GM19452 (cell line): ENCODE results near the gene CCDC136.
A peak's percentile ranks its signal among the peaks of the same experiment; 100 is the strongest.

Experiments used
- ATAC-seq: cut with Tn5 transposase; IDR thresholded peaks from one replicate; pipeline ENCODE4 v1.9.1; 2021; ENCODE audit not compliant: unreplicated experiment

CCDC136 gene

DNA sequence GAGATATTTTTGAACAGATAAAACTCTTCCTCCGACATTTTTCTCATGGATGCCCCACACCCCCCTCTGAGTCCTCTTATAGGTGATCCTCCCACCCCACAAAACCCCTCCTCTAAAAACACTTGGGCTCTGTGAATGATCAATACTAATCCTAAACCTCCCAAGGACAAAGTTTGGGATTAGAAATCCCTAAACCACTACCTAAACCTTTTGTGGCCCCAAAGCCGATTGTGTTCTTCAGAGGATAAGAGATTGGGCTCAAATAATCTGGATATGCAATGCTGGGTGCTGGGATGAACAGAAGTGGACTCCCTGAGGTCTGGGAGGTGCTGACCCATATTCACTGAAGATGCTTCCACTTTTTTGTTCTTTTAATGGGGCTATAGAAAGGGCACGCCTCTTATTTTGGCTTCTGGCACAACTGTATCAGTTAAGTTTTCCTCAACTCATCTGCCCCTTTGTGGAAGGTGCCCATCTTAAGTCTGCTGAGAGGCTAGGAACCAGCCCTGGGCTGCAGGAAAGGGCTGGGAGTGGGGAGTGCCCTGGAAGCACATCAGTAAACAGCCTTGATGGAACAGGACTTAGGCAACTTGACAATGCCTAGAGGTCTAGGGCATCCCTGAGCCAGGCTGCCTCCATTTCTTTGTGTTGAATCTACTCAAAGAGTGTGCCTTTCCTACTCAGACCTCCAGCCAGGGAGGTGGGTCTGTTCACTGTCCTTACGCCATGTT, 15.9 kb upstream of the CCDC136 start, which contains the start of gene OPN1SW:
Gene OPN1SW, minus strand, starts transcription at position 51 of the 731 bp plus-strand sequence. Its CDS starts 13 bp downstream, at position 38.
- no peak for ATAC-seq

- no peak for ATAC-seq
Measured at GRCh38 chr7:128777156-128778123, 14.3 kb upstream of the CCDC136 start.

DNA sequence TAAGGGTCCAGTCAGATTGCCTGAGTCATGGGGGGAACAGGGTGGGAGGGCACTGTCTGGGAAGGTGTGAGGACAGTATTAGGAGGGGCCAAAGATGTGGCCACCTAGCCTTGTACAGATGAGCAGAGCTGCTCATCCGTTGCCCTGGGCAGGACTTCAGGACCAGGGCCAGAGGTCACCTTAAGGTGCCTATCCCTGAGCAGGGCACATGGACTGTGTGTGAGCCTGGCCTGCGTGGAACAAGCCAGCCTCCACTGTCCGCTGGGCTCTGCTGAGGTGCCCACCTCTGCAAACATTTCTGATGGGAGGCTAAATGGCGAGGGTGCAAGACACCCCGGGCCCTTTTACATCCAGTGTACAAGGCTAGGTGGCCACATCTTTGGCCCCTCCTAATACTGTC, 12.8 kb upstream of the CCDC136 start:
- ATAC-seq, result no peak

DNA sequence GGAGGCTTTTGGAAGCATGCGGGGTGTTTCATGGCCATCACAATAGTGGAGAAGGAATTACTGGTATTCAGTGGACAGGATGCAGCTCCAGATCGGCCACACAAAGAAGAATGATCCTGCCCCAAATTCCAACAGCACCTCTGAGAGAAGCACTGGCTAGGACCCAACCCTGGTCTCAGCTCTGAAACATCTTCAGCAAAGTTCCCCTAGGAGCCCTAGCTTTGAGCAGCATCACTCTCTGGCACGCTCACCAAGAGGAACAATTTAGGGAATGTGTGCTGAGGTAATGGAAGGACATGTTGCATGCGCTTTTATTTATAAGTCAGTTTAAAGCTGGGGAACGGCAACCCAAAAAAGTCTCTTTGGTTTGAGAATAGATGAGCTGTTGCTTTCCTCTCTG, 10.6 kb upstream of the CCDC136 start:
- no peak for ATAC-seq

DNA sequence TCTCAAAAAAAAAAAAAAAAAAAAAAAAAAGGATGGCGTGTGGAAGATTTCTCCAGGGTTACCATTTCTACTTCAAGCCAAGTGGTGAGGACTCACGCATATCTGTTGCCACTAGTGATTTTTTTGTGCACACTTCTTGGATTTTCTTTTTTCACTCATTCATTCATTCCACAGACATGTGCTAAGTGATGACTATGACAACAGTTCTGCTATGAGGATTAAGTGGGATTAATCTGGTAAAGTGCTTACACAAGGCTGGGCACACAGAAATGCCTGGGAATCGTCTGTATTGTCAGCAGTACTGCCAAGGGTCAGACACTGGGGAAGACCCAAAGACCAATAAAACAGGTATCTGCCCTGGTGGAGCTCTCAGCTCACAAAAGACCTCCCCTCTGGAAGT, 9.9 kb upstream of the CCDC136 start:
- ATAC-seq, result no peak

DNA sequence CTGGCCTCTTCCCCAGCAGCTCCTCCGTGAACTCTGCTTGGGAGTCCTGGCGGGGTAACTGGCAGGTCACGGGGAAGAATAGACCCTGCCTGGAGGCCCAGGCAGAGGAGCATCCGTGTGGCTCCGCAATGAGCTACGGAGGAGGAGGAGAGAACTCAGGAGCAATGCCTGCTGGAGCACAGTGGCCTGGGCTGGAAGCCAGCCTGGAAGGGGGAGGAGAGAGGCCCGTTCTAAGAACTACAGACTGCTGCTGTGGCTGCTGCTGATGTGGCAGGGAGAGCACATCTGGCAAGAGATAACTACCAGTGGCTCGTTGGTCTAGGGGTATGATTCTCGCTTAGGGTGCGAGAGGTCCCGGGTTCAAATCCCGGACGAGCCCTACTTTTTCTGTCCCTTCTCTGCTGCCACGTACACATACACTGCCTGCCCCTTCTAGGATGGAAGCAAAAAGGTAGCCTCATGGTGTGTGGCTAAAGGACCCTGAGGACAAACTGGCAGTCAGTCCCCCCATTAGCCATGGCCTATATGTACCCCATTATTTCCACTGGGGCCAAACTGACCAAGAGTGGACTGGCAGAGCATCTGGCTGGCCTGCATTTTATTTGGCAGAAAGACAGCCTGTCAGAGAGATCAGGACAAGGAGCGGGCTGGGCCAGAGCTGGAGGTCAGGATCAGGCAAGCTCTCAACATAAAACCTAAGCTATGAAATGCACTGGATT, 8.5 kb upstream of the CCDC136 start:
- ATAC-seq, result no peak

- ATAC-seq, result no peak
Measured at GRCh38 chr7:128785738-128786137, 6.0 kb upstream of the CCDC136 start.

GRCh38 chr7:128788446-128789412, 3.0 kb upstream of the CCDC136 start:
- ATAC-seq, result no peak

GRCh38 chr7:128790315-128791041, 1.3 kb upstream of the CCDC136 start:
- peak; percentile 5 for ATAC-seq

- no peak for ATAC-seq
Measured at GRCh38 chr7:128791972-128792327, 182 bp downstream of the CCDC136 start.

DNA sequence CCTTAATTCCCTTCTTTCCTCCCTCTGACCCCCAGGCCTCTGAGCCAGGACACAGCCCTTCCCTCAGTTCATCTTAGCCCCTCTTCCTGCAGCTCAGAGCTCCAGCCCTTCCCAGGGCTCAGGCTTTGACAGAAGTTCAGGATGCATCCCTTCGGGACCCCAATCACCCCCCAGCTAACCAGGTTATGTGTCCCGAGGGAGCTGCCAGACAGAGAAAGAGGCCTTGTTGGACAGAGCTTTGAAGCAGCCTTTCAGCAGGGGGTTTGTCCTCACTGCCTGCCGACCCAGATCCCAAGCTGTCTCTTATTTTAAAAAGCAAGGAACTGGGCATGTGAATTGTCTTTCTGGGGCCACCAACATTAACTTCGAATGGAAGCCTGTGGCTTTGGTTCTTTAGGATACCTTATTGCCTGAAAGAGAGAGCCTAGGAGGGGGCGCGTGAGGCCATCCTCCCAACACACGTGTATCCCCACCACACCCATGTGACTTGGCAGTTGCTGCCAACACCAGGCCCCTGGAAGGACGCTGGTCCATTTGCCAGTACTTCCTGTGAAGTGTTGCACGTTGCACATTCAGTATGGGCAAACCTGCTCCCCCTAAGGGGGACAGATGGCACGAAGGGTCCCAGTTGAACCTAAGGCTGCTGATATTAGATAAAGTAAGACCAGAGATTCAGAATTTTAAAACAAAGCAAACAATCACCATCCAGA, 858 bp downstream of the CCDC136 start:
- ATAC-seq, result no peak

DNA sequence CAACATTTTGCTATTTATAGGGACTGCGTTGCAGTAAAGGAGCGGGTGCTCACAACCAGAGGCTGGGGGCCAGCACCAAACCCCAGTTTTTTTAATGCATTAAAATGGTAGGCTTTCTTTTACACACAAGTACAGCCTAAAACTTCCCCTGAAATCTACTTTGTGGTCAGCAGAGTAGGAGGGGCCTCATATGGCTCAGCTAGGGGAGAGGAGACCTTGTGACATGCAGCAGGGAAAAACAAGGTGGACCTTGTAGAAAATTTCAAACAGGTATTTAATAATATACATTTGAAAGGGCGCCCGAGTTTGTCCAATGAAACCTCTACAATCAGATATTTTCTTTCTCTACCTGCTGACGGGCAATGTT, 1.4 kb downstream of the CCDC136 start:
- no peak for ATAC-seq

- ATAC-seq, result no peak
Measured at GRCh38 chr7:128794020-128794419, 2.3 kb downstream of the CCDC136 start.

- ATAC-seq, result no peak
Measured at GRCh38 chr7:128794436-128794835, 2.7 kb downstream of the CCDC136 start.

DNA sequence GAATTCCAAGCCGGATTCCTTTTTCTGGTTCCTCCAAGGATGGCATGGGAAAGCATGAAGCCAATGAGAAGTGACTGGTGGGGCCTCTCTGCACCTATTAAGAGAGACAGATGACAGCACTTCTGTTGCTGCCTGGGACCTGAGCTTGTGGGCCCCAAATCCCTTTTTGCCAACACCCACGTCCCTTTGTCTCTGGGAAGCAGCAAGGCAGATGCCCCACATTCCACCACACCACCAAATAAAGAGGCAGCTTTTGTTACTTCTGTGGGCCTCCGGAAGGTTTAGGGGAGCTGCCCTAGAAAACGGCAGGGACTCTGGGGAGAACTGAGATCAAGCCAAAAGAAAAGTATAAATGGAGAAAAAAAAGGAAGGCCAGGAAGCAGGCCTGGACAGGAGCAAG, 3.4 kb downstream of the CCDC136 start:
- no peak for ATAC-seq

DNA sequence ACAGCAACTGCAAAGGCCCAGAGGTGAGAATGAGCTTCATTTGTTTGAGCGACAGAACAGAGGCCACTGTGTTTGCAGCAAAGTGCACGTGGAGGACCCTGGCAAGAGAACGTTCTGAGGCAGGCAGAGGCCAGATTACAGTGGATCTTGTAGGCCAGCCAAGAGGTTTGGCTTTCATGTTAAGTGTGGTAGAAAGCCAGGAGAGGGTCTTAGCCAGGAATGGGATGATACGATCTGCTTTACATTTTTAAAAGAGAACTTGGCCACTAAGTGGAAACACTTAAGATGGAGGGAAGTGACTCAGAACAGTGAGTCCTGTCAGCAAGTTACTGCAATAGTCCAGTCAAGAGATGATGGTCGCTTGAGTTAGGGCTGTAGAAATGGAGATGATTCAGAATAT, 4.6 kb downstream of the CCDC136 start:
- no peak for ATAC-seq

DNA sequence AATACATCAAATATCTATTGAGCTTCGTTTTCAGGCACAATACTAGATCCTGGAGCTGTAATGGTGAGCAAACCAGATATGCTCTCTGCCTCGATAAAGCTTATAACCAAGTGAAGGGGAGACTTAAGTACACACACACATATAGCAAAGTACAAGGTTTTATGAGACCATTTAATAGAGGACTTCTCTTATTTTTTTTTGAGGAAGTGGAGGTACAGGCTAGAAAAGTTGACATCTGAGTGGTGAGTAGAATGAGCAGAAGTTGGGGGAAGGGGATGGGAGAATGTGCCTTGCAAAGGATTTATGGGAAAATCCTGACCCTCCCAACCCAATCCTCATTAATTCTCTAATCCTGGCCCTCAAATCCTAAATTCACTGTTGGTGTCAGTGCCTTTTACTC, 7.7 kb downstream of the CCDC136 start:
- no peak for ATAC-seq

GRCh38 chr7:128800567-128800966, 8.8 kb downstream of the CCDC136 start:
- ATAC-seq, result no peak

DNA sequence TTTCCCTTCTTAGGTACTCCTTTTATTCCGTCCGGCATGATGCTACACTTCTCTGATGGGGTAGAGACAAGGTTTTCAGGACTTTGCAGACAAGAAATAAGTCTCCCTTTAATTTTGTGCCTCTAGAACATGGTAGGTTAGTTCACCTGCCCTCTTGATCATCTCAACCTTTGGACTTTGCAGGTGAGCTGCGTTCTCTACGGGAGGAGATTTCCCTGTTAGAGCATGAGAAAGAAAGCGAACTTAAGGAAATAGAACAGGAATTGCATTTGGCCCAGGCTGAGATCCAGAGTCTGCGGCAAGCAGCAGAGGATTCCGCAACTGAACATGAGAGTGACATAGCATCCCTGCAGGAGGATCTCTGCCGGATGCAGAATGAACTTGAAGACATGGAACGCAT, 9.2 kb downstream of the CCDC136 start:
- ATAC-seq, result no peak
